ENCODE data around the gene GPER1. TPM values are rescaled to one million over a fixed set of nuclear protein-coding genes. Genes with fewer than 3 reads are reported as not detected.
A peak's percentile ranks its signal among the peaks of the same experiment; 100 is the strongest.

Gene GPER1
- polyA plus RNA-seq, 1 experiment, result 1.4 TPM

GRCh38 chr7:1120791-1121190 lies 32.9 kb downstream of the GPER1 start:
- DNase-seq (ENCODE audit: low read depth, low spot score), result no peak
- H3K27ac ChIP-seq (ENCODE audit: low read depth, low read length), result no peak overlapping the region
- no peak overlapping the region for H3K4me3 ChIP-seq (ENCODE audit: low read depth, low read length)
- TF ChIP-seq, protein P1, sequence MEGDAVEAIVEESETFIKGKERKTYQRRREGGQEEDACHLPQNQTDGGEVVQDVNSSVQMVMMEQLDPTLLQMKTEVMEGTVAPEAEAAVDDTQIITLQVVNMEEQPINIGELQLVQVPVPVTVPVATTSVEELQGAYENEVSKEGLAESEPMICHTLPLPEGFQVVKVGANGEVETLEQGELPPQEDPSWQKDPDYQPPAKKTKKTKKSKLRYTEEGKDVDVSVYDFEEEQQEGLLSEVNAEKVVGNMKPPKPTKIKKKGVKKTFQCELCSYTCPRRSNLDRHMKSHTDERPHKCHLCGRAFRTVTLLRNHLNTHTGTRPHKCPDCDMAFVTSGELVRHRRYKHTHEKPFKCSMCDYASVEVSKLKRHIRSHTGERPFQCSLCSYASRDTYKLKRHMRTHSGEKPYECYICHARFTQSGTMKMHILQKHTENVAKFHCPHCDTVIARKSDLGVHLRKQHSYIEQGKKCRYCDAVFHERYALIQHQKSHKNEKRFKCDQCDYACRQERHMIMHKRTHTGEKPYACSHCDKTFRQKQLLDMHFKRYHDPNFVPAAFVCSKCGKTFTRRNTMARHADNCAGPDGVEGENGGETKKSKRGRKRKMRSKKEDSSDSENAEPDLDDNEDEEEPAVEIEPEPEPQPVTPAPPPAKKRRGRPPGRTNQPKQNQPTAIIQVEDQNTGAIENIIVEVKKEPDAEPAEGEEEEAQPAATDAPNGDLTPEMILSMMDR (IDR thresholded peaks at IDR 0.05; ENCODE audit: low read depth, low read length), result no peak
- peaks cover 10% of the 10 kb centered on the region for H3K9me3 ChIP-seq (ENCODE audit: control insufficient read depth, insufficient read depth, low read length)
- CTCF ChIA-PET, result interaction anchor here (0.5 kb wide), 1 partner anchor 13 kb away, joined by 3 read pairs; no protein-coding TSS in a partner anchor
- POLR2A ChIA-PET, result no interaction called here
- no peaks in the 10 kb centered on the region for H3K27me3 ChIP-seq (ENCODE audit: control insufficient read depth, insufficient read depth, low read length)

GRCh38 chr7:1121476-1121875 lies 33.6 kb downstream of the GPER1 start:
- TF ChIP-seq, protein P1 (IDR thresholded peaks at IDR 0.05; ENCODE audit: low read depth, low read length), result no peak
- POLR2A ChIA-PET, result no interaction called here
- H3K27ac ChIP-seq (ENCODE audit: low read depth, low read length), result no peak overlapping the region
- CTCF ChIA-PET, result interaction anchor here (0.5 kb wide), 1 partner anchor 12 kb away, joined by 3 read pairs; no protein-coding TSS in a partner anchor
- H3K27me3 ChIP-seq (ENCODE audit: control insufficient read depth, insufficient read depth, low read length), result no peaks in the 10 kb centered on the region
- no peak for DNase-seq (ENCODE audit: low read depth, low spot score)
- H3K9me3 ChIP-seq (ENCODE audit: control insufficient read depth, insufficient read depth, low read length), result peaks cover 8% of the 10 kb centered on the region
- no peak overlapping the region for H3K4me3 ChIP-seq (ENCODE audit: low read depth, low read length)

GRCh38 chr7:1121886-1122831 lies 34.2 kb downstream of the GPER1 start:
- H3K27me3 ChIP-seq (ENCODE audit: control insufficient read depth, insufficient read depth, low read length), result no peaks in the 10 kb centered on the region
- TF ChIP-seq, protein P1 (IDR thresholded peaks at IDR 0.05; ENCODE audit: low read depth, low read length), result no peak
- POLR2A ChIA-PET, result no interaction called here
- peaks cover 7% of the 10 kb centered on the region for H3K9me3 ChIP-seq (ENCODE audit: control insufficient read depth, insufficient read depth, low read length)
- no peak overlapping the region for H3K4me3 ChIP-seq (ENCODE audit: low read depth, low read length)
- no peak overlapping the region for H3K27ac ChIP-seq (ENCODE audit: low read depth, low read length)
- CTCF ChIA-PET, result interaction anchor here (1.3 to 3.8 kb wide), 7 partner anchors 15 to 129 kb away, joined by 3 to 36 read pairs (median 10); no protein-coding TSS in a partner anchor
- DNase-seq (ENCODE audit: low read depth, low spot score), result no peak

DNA sequence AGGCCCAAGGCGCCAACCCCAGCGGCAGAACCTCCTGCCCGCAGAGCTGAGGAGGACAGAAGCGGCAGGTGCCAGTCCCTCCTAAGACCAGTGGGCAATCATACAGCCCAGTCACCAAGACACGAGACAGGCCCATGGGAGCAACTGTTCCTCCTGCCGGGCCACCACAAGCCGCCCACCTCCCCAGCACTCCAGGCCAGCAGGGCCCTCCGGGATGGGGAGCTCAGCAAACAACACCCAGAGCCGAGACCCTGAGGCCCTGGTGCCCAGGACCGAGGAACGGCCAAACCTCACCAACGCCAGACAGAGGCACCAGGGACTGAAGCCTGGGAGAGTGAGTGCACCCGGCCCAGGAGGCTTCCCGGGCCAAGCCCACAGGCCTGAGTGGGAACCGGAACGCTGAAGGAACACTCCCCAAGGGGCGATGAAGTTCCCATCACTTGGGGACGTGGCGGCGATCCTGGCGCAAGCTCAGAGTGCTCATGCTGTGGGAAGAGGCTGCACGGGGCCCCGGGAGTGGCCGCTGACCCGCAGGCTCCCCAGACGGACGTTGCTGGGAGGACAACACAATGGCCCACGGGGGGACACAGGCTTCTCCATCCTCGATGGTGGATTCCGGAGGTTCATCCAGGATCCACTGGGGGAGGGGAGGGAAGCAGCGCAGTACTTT lies 35.1 kb downstream of the GPER1 start:
- no peaks in the 10 kb centered on the region for H3K27me3 ChIP-seq (ENCODE audit: control insufficient read depth, insufficient read depth, low read length)
- TF ChIP-seq, protein P1 (IDR thresholded peaks at IDR 0.05; ENCODE audit: low read depth, low read length), result no peak
- H3K27ac ChIP-seq (ENCODE audit: low read depth, low read length), result peak overlapping the region; percentile 70
- DNase-seq (ENCODE audit: low read depth, low spot score), result no peak
- no peak overlapping the region for H3K4me3 ChIP-seq (ENCODE audit: low read depth, low read length)
- POLR2A ChIA-PET, result interaction anchor here (0.5 to 1.1 kb wide), 5 partner anchors 15 to 192 kb away, joined by 3 to 5 read pairs (median 3); no protein-coding TSS in a partner anchor
- CTCF ChIA-PET, result interaction anchor here (0.6 to 3.8 kb wide), 15 partner anchors 9 to 130 kb away, joined by 3 to 36 read pairs (median 5); partner anchors contain the start of gene GPER1
- no peaks in the 10 kb centered on the region for H3K9me3 ChIP-seq (ENCODE audit: control insufficient read depth, insufficient read depth, low read length)

All from AG04450 (cell line).